Activated CD4-positive, alpha-beta T cell treated with anti-CD3 and anti-CD28 coated beads, Interleukin-2, Interleukin-6, amounts not matched to agents 100 ng/mL and 50 ng/mL, durations not matched to agents 16 hours and 8 hours (primary cell): ENCODE results near the gene ERBIN.
"Not testable (repeated sequence)": the region's sequence is repeated elsewhere in the genome, so short reads cannot be mapped to it uniquely, and the experiment has no call there.

Experiments
- DNase-seq: peaks from one replicate; pipeline ENCODE4 v3.0.0-alpha.2; 2020

ERBIN gene

GRCh38 chr5:66013397-66013796 is 87.0 kb downstream of the ERBIN start:
- DNase-seq = no peak

- DNase-seq = no peak
These were observed 87.5 kb downstream of the ERBIN start for GRCh38 chr5:66013906-66014305.

GRCh38 chr5:66015196-66015960 is 89.0 kb downstream of the ERBIN start:
- DNase-seq = no peak

DNA sequence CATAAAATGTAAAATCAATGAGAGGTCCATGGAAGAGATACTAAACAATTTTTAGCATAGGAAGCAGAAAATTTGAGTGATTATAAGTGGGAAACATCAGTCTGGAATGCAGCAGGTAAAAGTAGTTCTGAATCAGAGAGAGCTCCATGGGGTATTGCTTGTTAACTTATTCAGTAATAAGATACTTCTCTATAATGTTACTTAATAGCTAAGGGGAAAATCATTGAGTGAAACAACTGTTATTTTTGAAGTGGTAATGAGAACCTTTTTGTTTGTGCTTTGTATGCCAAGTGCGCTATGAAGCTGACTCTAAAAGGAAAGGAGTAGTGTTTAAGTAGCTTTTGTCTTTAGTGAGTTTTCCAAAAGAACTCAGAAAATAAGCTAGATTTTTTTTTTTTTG is 95.2 kb downstream of the ERBIN start:
- DNase-seq = no peak

- no peak for DNase-seq
These were observed 112.9 kb downstream of the ERBIN start for GRCh38 chr5:66039296-66039695.

- no peak for DNase-seq
These were observed 113.3 kb downstream of the ERBIN start for GRCh38 chr5:66039701-66040100.

GRCh38 chr5:66041627-66042026 is 115.3 kb downstream of the ERBIN start:
- DNase-seq = no peak

DNA sequence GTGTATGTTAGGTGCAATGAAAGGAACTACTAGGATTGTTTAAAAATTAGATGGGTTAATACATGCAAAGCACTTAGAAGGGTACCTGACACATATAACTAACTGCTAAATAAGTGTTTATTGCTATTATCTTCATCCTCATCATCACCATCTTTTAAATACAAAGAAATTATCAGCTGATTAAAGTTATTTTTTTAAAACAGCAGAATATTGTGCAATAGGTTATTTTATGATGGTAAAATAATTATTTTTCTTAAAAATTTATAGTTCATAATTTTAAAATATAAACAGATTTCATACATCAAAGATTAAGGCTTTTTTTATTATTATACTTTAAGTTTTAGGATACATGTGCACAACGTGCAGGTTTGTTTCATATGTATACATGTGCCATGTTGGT is 130.9 kb downstream of the ERBIN start:
- no peak for DNase-seq

DNA sequence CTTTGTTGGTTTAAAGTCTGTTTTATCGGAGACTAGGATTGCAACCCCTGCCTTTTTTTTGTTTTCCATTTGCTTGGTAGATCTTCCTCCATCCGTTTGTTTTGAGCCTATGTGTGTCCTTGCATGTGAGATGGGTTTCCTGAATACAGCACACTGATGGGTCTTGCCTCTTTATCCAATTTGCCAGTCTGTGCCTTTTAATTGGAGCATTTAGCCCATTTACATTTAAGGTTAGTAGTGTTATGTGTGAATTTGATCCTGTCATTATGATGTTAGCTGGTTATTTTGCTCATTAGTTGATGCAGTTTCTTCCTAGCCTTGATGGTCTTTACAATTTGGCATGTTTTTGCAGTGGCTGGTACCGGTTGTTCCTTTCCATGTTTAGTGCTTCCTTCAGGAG is 134.9 kb downstream of the ERBIN start:
- DNase-seq = not testable (repeated sequence)

DNA sequence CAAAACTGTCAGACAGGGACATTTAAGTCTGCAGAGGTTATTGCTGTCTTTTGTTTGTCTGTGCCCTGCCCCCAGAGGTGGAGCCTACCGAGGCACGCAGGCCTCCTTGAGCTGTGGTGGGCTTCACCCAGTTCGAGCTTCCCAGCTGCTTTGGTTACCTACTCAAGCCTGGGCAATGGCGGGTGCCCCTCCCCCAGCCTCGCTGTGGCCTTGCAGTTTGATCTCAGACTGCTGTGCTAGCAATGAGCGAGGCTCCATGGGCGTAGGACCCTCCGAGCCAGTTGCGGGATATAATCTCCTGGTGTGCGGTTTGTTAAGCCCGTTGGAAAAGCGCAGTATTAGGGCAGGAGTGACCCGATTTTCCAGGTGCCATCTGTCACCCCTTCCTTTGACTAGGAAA is 136.7 kb downstream of the ERBIN start:
- DNase-seq = not testable (repeated sequence)

- DNase-seq = no peak
These were observed 140.5 kb downstream of the ERBIN start for GRCh38 chr5:66066826-66067225.

DNA sequence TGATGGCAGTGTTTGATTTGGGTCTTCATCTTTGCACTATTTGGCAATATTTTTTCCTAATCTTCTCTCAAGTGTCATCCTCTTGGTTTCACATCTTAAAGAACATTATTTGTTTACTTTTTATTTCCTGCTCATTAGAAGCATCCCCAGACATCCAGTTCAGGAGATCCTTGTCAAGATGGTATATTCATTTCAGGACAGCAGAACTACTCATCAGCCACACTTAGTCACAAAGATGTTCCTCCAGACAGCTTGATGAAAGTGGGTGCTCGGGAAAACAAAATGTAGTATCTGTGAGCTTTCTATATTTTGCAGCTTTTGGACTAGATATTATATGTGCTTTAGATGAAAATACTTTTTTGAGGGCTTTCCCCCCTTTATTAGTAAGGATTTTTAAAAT is 145.7 kb downstream of the ERBIN start:
- DNase-seq = peak; percentile 51

DNA sequence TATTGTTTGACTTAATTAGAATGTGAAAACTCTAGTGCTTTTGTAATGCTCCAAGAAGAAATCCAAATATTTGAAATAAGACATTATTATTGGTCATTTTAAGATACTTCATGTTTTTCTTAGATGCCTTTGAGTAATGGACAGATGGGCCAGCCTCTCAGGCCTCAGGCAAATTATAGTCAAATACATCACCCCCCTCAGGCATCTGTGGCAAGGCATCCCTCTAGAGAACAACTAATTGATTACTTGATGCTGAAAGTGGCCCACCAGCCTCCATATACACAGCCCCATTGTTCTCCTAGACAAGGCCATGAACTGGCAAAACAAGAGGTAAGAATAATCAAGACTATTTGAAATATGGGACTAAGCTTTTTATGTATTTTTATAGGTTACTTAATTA is 148.5 kb downstream of the ERBIN start:
- DNase-seq = no peak

DNA sequence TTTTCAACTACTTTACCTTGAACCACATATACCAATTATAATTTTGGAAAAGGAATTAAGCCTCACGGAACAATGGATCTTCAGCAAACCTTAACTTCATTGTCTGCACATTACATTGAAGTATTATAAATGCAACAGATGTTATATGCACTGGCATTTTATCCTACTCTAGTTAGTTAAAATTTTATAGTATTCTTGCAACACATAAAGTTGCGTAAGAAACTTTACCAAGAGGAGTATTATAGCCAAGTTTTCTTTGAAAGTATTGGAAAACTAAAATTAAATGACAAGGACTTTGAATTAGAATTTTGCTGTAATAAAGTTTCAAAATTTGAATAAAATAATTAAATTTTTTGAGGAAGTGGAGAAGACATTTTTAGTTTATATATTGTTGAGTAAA is 154.3 kb downstream of the ERBIN start:
- DNase-seq = no peak

- no peak for DNase-seq
These were observed 163.0 kb downstream of the ERBIN start for GRCh38 chr5:66089384-66089783.

GRCh38 chr5:66100851-66101250 is 174.5 kb downstream of the ERBIN start:
- no peak for DNase-seq

- no peak for DNase-seq
These were observed 186.8 kb downstream of the ERBIN start for GRCh38 chr5:66113160-66113559.

- no peak for DNase-seq
These were observed 191.9 kb downstream of the ERBIN start for GRCh38 chr5:66118304-66118703.

GRCh38 chr5:66122379-66123034 is 196.1 kb downstream of the ERBIN start:
- DNase-seq = peak; percentile 18

- no peak for DNase-seq
These were observed 202.8 kb downstream of the ERBIN start for GRCh38 chr5:66129144-66129543.

GRCh38 chr5:66130493-66130892 is 204.1 kb downstream of the ERBIN start:
- DNase-seq = no peak
